ENCODE results near the gene RPTOR. TPM values are rescaled to one million over a fixed set of nuclear protein-coding genes. Genes with fewer than 3 reads are reported as not detected.

Gene RPTOR
- total RNA-seq, 2 experiments from 2014 or later: 48.1 to 87.8 TPM

- intact Hi-C loops (cut with micrococcal nuclease; ENCODE audit: unreplicated experiment): no loop called here
- no peak overlapping the region for H3K4me2 ChIP-seq (ENCODE audit: low read length)
- no TSS peak for BruUV-seq (replicated peaks)
- no peaks in the 10 kb centered on the region for H3K4me1 ChIP-seq (ENCODE audit: insufficient read depth, low read length, poor library complexity, severe bottlenecking)
- TF ChIP-seq, protein P1, sequence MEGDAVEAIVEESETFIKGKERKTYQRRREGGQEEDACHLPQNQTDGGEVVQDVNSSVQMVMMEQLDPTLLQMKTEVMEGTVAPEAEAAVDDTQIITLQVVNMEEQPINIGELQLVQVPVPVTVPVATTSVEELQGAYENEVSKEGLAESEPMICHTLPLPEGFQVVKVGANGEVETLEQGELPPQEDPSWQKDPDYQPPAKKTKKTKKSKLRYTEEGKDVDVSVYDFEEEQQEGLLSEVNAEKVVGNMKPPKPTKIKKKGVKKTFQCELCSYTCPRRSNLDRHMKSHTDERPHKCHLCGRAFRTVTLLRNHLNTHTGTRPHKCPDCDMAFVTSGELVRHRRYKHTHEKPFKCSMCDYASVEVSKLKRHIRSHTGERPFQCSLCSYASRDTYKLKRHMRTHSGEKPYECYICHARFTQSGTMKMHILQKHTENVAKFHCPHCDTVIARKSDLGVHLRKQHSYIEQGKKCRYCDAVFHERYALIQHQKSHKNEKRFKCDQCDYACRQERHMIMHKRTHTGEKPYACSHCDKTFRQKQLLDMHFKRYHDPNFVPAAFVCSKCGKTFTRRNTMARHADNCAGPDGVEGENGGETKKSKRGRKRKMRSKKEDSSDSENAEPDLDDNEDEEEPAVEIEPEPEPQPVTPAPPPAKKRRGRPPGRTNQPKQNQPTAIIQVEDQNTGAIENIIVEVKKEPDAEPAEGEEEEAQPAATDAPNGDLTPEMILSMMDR (conservative IDR thresholded peaks at IDR 0.05; ENCODE audit: low read length): no peak
- no peak for TF ChIP-seq EZH2phosphoT487 (IDR thresholded peaks at IDR 0.05; ENCODE audit: borderline replicate concordance, low read depth, low read length)
- no peaks in the 10 kb centered on the region for H3K36me3 ChIP-seq (ENCODE audit: insufficient read depth, low read length)
- no peaks in the 10 kb centered on the region for H3K79me2 ChIP-seq (ENCODE audit: insufficient read depth, low read depth, low read length)
- no peak overlapping the region for H2AFZ ChIP-seq (ENCODE audit: low read length)
- no peak overlapping the region for H3K4me3 ChIP-seq (ENCODE audit: low read depth, low read length, poor library complexity, severe bottlenecking)
- CTCF ChIA-PET (ENCODE audit: unreplicated experiment): no interaction called here
- peaks cover 16% of the 10 kb centered on the region for H3K9me3 ChIP-seq (ENCODE audit: low read length)
- no peak overlapping the region for H3K27ac ChIP-seq (ENCODE audit: low read depth, low read length, poor library complexity, severe bottlenecking)
- POLR2A ChIA-PET: no interaction called here
- no peaks in the 10 kb centered on the region for H3K9me2 ChIP-seq (ENCODE audit: insufficient read depth, low read length)
- no peak for DNase-seq (ENCODE audit: low spot score)
- no peaks in the 10 kb centered on the region for H4K20me1 ChIP-seq (ENCODE audit: insufficient read depth, low read length)
Measured at GRCh38 chr17:81012574-81013447, 468.2 kb downstream of the RPTOR start.

- ChIA-PET POLR2A (no interaction called here), CTCF (ENCODE audit: unreplicated experiment) (no interaction called here)
- H2AFZ ChIP-seq (ENCODE audit: low read length): no peak overlapping the region
- H3K9me3 ChIP-seq (ENCODE audit: low read length): peaks cover 16% of the 10 kb centered on the region
- H3K27ac ChIP-seq (ENCODE audit: low read depth, low read length, poor library complexity, severe bottlenecking): no peak overlapping the region
- no TSS peak for BruUV-seq (replicated peaks)
- no peak overlapping the region for H3K4me3 ChIP-seq (ENCODE audit: low read depth, low read length, poor library complexity, severe bottlenecking)
- no peaks in the 10 kb centered on the region for H3K4me1 ChIP-seq (ENCODE audit: insufficient read depth, low read length, poor library complexity, severe bottlenecking)
- H3K36me3 ChIP-seq (ENCODE audit: insufficient read depth, low read length): no peaks in the 10 kb centered on the region
- no peaks in the 10 kb centered on the region for H3K79me2 ChIP-seq (ENCODE audit: insufficient read depth, low read depth, low read length)
- H3K4me2 ChIP-seq (ENCODE audit: low read length): no peak overlapping the region
- intact Hi-C loops (cut with micrococcal nuclease; ENCODE audit: unreplicated experiment): no loop called here
- TF ChIP-seq EZH2phosphoT487 (IDR thresholded peaks at IDR 0.05; ENCODE audit: borderline replicate concordance, low read depth, low read length): no peak
- TF ChIP-seq, protein P1 (conservative IDR thresholded peaks at IDR 0.05; ENCODE audit: low read length): no peak
- DNase-seq (ENCODE audit: low spot score): no peak
- no peaks in the 10 kb centered on the region for H3K9me2 ChIP-seq (ENCODE audit: insufficient read depth, low read length)
- no peaks in the 10 kb centered on the region for H4K20me1 ChIP-seq (ENCODE audit: insufficient read depth, low read length)
Measured at GRCh38 chr17:81013642-81014041, 469.0 kb downstream of the RPTOR start.

DNA sequence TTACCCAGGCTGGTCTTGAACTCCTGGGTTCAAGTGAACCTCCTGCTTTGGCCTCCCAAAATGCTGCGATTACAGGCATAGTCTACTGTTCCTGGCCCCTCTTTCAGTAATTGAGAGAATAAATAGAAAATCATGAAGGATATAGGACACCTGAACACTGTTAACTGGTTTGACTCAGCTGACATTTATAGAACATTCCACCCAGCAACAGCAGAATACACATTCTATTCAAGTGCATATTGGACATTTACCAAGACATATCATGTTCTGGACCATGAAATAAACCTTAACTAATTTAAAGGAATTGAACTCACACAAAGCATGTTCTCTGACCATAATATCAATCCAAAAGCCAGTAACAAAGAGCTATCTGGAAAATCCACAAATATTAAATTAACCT is 470.5 kb downstream of the RPTOR start:
- Histone ChIP-seq H3K9me3 (ENCODE audit: low read length) (peaks cover 16% of the 10 kb centered on the region), H3K4me1 (ENCODE audit: insufficient read depth, low read length, poor library complexity, severe bottlenecking) (no peaks in the 10 kb centered on the region), H3K79me2 (ENCODE audit: insufficient read depth, low read depth, low read length) (no peaks in the 10 kb centered on the region), H3K4me2 (ENCODE audit: low read length) (no peak overlapping the region), H2AFZ (ENCODE audit: low read length) (no peak overlapping the region), H4K20me1 (ENCODE audit: insufficient read depth, low read length) (no peaks in the 10 kb centered on the region), H3K36me3 (ENCODE audit: insufficient read depth, low read length) (no peaks in the 10 kb centered on the region), H3K4me3 (ENCODE audit: low read depth, low read length, poor library complexity, severe bottlenecking) (no peak overlapping the region), H3K9me2 (ENCODE audit: insufficient read depth, low read length) (no peaks in the 10 kb centered on the region), H3K27ac (ENCODE audit: low read depth, low read length, poor library complexity, severe bottlenecking) (no peak overlapping the region)
- TF ChIP-seq, protein P1 (conservative IDR thresholded peaks at IDR 0.05; ENCODE audit: low read length): no peak
- TF ChIP-seq EZH2phosphoT487 (IDR thresholded peaks at IDR 0.05; ENCODE audit: borderline replicate concordance, low read depth, low read length): no peak
- intact Hi-C loops (cut with micrococcal nuclease; ENCODE audit: unreplicated experiment): no loop called here
- ChIA-PET POLR2A (interaction anchor here (0.7 to 0.8 kb wide), 2 partner anchors 39 to 1635 kb away, joined by 3 to 4 read pairs; no protein-coding TSS in a partner anchor), CTCF (ENCODE audit: unreplicated experiment) (no interaction called here)
- DNase-seq (ENCODE audit: low spot score): no peak
- BruUV-seq (replicated peaks): no TSS peak

Measured in OCI-LY7 (cell line).